Activated naive CD4-positive, alpha-beta T cell treated with anti-CD3 and anti-CD28 coated beads, Interleukin-2, amount 50 U/mL, for 24 hours (primary cell): ENCODE data around the gene CDKL5.
"Not testable (repeated sequence)": the region's sequence is repeated elsewhere in the genome, so short reads cannot be mapped to it uniquely, and the experiment has no call there.

ENCODE experiments used
- H3K27ac Mint-ChIP-seq: one replicate; pipeline ENCODE4 v1.8.0; 2021; ENCODE audit warnings: mild to moderate bottlenecking, mixed read lengths
- H3K27me3 Mint-ChIP-seq: one replicate; pipeline ENCODE4 v1.8.0; 2021; ENCODE audit warnings: mixed read lengths
- H3K36me3 Mint-ChIP-seq: one replicate; pipeline ENCODE4 v1.8.0; 2021; ENCODE audit warnings: mixed read lengths
- H3K4me1 Mint-ChIP-seq: one replicate; pipeline ENCODE4 v1.8.0; 2021; ENCODE audit warnings: mixed read lengths
- H3K4me3 Mint-ChIP-seq: one replicate; pipeline ENCODE4 v1.8.0; 2021; ENCODE audit warnings: mild to moderate bottlenecking, mixed read lengths
- H3K9me3 Mint-ChIP-seq: one replicate; pipeline ENCODE4 v1.8.0; 2021; ENCODE audit warnings: mixed read lengths

The CDKL5 gene

GRCh38 chrX:18425199-18426003, at the start of gene CDKL5:
CDKL5 (plus strand) TSS chrX:18425608; CDS start chrX:18507097, 81,489 bp downstream.
- peaks cover 18% of the 10 kb centered on the region for H3K4me1 Mint-ChIP-seq
- no peaks in the 10 kb centered on the region for H3K9me3 Mint-ChIP-seq
- no peaks in the 10 kb centered on the region for H3K36me3 Mint-ChIP-seq
- peak within 1 kb of the TSS; percentile 41 for H3K27ac Mint-ChIP-seq
- H3K4me3 Mint-ChIP-seq, result peak within 1 kb of the TSS; percentile 88
- H3K27me3 Mint-ChIP-seq, result no peaks in the 10 kb centered on the region

- no peak overlapping the region for H3K27ac Mint-ChIP-seq
- no peaks in the 10 kb centered on the region for H3K36me3 Mint-ChIP-seq
- H3K4me3 Mint-ChIP-seq, result no peak overlapping the region
- H3K9me3 Mint-ChIP-seq, result no peaks in the 10 kb centered on the region
- no peaks in the 10 kb centered on the region for H3K27me3 Mint-ChIP-seq
- H3K4me1 Mint-ChIP-seq, result peaks cover 5% of the 10 kb centered on the region
Observed at GRCh38 chrX:18377796-18378195, 47.6 kb upstream of the CDKL5 start.

- Mint-ChIP-seq H3K27ac (no peak overlapping the region), H3K4me1 (no peaks in the 10 kb centered on the region), H3K4me3 (no peak overlapping the region), H3K36me3 (no peaks in the 10 kb centered on the region), H3K9me3 (no peaks in the 10 kb centered on the region), H3K27me3 (no peaks in the 10 kb centered on the region)
Observed at GRCh38 chrX:18389966-18390365, 35.4 kb upstream of the CDKL5 start.

GRCh38 chrX:18390941-18391538, 34.4 kb upstream of the CDKL5 start:
- H3K4me1 Mint-ChIP-seq, result no peaks in the 10 kb centered on the region
- no peaks in the 10 kb centered on the region for H3K27me3 Mint-ChIP-seq
- H3K9me3 Mint-ChIP-seq, result no peaks in the 10 kb centered on the region
- no peaks in the 10 kb centered on the region for H3K36me3 Mint-ChIP-seq
- H3K27ac Mint-ChIP-seq, result no peak overlapping the region
- no peak overlapping the region for H3K4me3 Mint-ChIP-seq

- Mint-ChIP-seq H3K27ac (no peak overlapping the region), H3K36me3 (no peaks in the 10 kb centered on the region), H3K4me3 (no peak overlapping the region), H3K9me3 (no peaks in the 10 kb centered on the region), H3K4me1 (no peaks in the 10 kb centered on the region), H3K27me3 (no peaks in the 10 kb centered on the region)
Observed at GRCh38 chrX:18394477-18394876, 30.9 kb upstream of the CDKL5 start.

GRCh38 chrX:18401848-18402213, 23.6 kb upstream of the CDKL5 start:
- H3K4me3 Mint-ChIP-seq, result no peak overlapping the region
- H3K27ac Mint-ChIP-seq, result no peak overlapping the region
- no peaks in the 10 kb centered on the region for H3K4me1 Mint-ChIP-seq

GRCh38 chrX:18406531-18407266, 18.7 kb upstream of the CDKL5 start:
- H3K4me1 Mint-ChIP-seq, result no peaks in the 10 kb centered on the region

More at GRCh38 chrX:18401848-18402213, 23.6 kb upstream of the CDKL5 start:
- Mint-ChIP-seq H3K27me3 (no peaks in the 10 kb centered on the region), H3K9me3 (no peaks in the 10 kb centered on the region), H3K36me3 (no peaks in the 10 kb centered on the region)

GRCh38 chrX:18410038-18410437, 15.4 kb upstream of the CDKL5 start:
- Mint-ChIP-seq H3K27me3 (no peaks in the 10 kb centered on the region), H3K9me3 (no peaks in the 10 kb centered on the region), H3K27ac (no peak overlapping the region), H3K36me3 (no peaks in the 10 kb centered on the region), H3K4me3 (no peak overlapping the region), H3K4me1 (no peaks in the 10 kb centered on the region)

More at GRCh38 chrX:18406531-18407266, 18.7 kb upstream of the CDKL5 start:
- no peak overlapping the region for H3K27ac Mint-ChIP-seq
- no peaks in the 10 kb centered on the region for H3K9me3 Mint-ChIP-seq
- H3K36me3 Mint-ChIP-seq, result no peaks in the 10 kb centered on the region
- H3K4me3 Mint-ChIP-seq, result no peak overlapping the region
- no peaks in the 10 kb centered on the region for H3K27me3 Mint-ChIP-seq

GRCh38 chrX:18415386-18415785, 10.0 kb upstream of the CDKL5 start:
- Mint-ChIP-seq H3K27me3 (no peaks in the 10 kb centered on the region), H3K36me3 (no peaks in the 10 kb centered on the region), H3K4me3 (no peak overlapping the region), H3K4me1 (no peaks in the 10 kb centered on the region), H3K27ac (no peak overlapping the region), H3K9me3 (no peaks in the 10 kb centered on the region)

- H3K36me3 Mint-ChIP-seq, result no peaks in the 10 kb centered on the region
- no peaks in the 10 kb centered on the region for H3K9me3 Mint-ChIP-seq
- H3K4me1 Mint-ChIP-seq, result peaks cover 18% of the 10 kb centered on the region
- no peaks in the 10 kb centered on the region for H3K27me3 Mint-ChIP-seq
- H3K27ac Mint-ChIP-seq, result no peak overlapping the region
- H3K4me3 Mint-ChIP-seq, result no peak overlapping the region
Observed at GRCh38 chrX:18422325-18422724, 3.1 kb upstream of the CDKL5 start.

GRCh38 chrX:18422886-18423285, 2.5 kb upstream of the CDKL5 start:
- Mint-ChIP-seq H3K4me3 (no peak overlapping the region), H3K36me3 (no peaks in the 10 kb centered on the region), H3K27ac (no peak overlapping the region), H3K4me1 (peaks cover 18% of the 10 kb centered on the region), H3K27me3 (no peaks in the 10 kb centered on the region), H3K9me3 (no peaks in the 10 kb centered on the region)

- H3K4me3 Mint-ChIP-seq, result peak overlapping the region; percentile 88
- no peak overlapping the region for H3K27ac Mint-ChIP-seq
- no peaks in the 10 kb centered on the region for H3K27me3 Mint-ChIP-seq
- H3K9me3 Mint-ChIP-seq, result no peaks in the 10 kb centered on the region
- H3K4me1 Mint-ChIP-seq, result peaks cover 18% of the 10 kb centered on the region
- H3K36me3 Mint-ChIP-seq, result no peaks in the 10 kb centered on the region
Observed at GRCh38 chrX:18424482-18425198, 768 bp upstream of the CDKL5 start.

GRCh38 chrX:18426004-18426320, 554 bp downstream of the CDKL5 start:
- Mint-ChIP-seq H3K9me3 (no peaks in the 10 kb centered on the region), H3K4me3 (peak overlapping the region; percentile 86), H3K36me3 (no peaks in the 10 kb centered on the region), H3K4me1 (peaks cover 18% of the 10 kb centered on the region), H3K27me3 (no peaks in the 10 kb centered on the region), H3K27ac (no peak overlapping the region)

GRCh38 chrX:18428006-18428405, 2.6 kb downstream of the CDKL5 start:
- Mint-ChIP-seq H3K27ac (no peak overlapping the region), H3K9me3 (no peaks in the 10 kb centered on the region), H3K4me1 (peaks cover 18% of the 10 kb centered on the region), H3K36me3 (no peaks in the 10 kb centered on the region), H3K4me3 (no peak overlapping the region), H3K27me3 (no peaks in the 10 kb centered on the region)

- not testable (repeated sequence) for H3K27me3 Mint-ChIP-seq, H3K9me3 Mint-ChIP-seq, H3K27ac Mint-ChIP-seq, H3K4me3 Mint-ChIP-seq, H3K36me3 Mint-ChIP-seq
- peaks cover 11% of the 10 kb centered on the region for H3K4me1 Mint-ChIP-seq
Observed at GRCh38 chrX:18433288-18433687, 7.9 kb downstream of the CDKL5 start.

GRCh38 chrX:18434896-18435295, 9.5 kb downstream of the CDKL5 start:
- Mint-ChIP-seq H3K4me1 (peaks cover 11% of the 10 kb centered on the region), H3K27ac (no peak overlapping the region), H3K9me3 (no peaks in the 10 kb centered on the region), H3K27me3 (no peaks in the 10 kb centered on the region), H3K4me3 (no peak overlapping the region), H3K36me3 (peaks cover 3% of the 10 kb centered on the region)
